ENCODE data around the gene VPS18.

VPS18 gene
- total RNA-seq = 36.7 to 145 (median 103) reads per million in 17 experiments

- DNase-seq = peak; percentile 99 to 100 (median 100)
These were observed at the start of gene VPS18 for GRCh38 chr15:40893733-40894680. Gene VPS18, plus strand, starts transcription at chr15:40894450. Its CDS starts 319 bp downstream, at chr15:40894769.

- peak; percentile 48 to 73 (median 59) for DNase-seq
These were observed 49.6 kb upstream of the VPS18 start for GRCh38 chr15:40844696-40845030.

- peak in 3 of 4 experiments; percentile 48 to 55 (median 49) for DNase-seq
These were observed 49.2 kb upstream of the VPS18 start for GRCh38 chr15:40845036-40845435.

GRCh38 chr15:40845511-40846284, 48.6 kb upstream of the VPS18 start:
- DNase-seq = peak in 3 of 4 experiments; percentile 30 to 45 (median 31)

GRCh38 chr15:40846841-40847222, 47.4 kb upstream of the VPS18 start:
- DNase-seq = peak; percentile 62 to 81 (median 79)

- peak; percentile 87 to 96 (median 94) for DNase-seq
These were observed 46.9 kb upstream of the VPS18 start for GRCh38 chr15:40847223-40847961.

- no peak for DNase-seq
These were observed 43.6 kb upstream of the VPS18 start for GRCh38 chr15:40850576-40851112.

- no peak for DNase-seq
These were observed 41.7 kb upstream of the VPS18 start for GRCh38 chr15:40852529-40852928.

GRCh38 chr15:40853241-40853890, 40.9 kb upstream of the VPS18 start:
- no peak for DNase-seq

GRCh38 chr15:40854161-40854560, 40.1 kb upstream of the VPS18 start:
- no peak for DNase-seq

- no peak for DNase-seq
These were observed 38.5 kb upstream of the VPS18 start for GRCh38 chr15:40855706-40856234.

- no peak for DNase-seq
These were observed 37.5 kb upstream of the VPS18 start for GRCh38 chr15:40856746-40857145.

- DNase-seq = peak; percentile 73 to 87 (median 83)
These were observed 36.5 kb upstream of the VPS18 start for GRCh38 chr15:40857601-40858341.

- DNase-seq = no peak
These were observed 35.5 kb upstream of the VPS18 start for GRCh38 chr15:40858706-40859105.

GRCh38 chr15:40859206-40859851, 34.9 kb upstream of the VPS18 start:
- DNase-seq = peak; percentile 70 to 80 (median 76)

- DNase-seq = peak in 3 of 4 experiments; percentile 15 to 27 (median 21)
These were observed 33.1 kb upstream of the VPS18 start for GRCh38 chr15:40861147-40861546.

- DNase-seq = no peak
These were observed 30.5 kb upstream of the VPS18 start for GRCh38 chr15:40863660-40864270.

GRCh38 chr15:40867199-40867598, 27.1 kb upstream of the VPS18 start:
- DNase-seq = no peak

GRCh38 chr15:40869686-40870085, 24.6 kb upstream of the VPS18 start:
- no peak for DNase-seq

- no peak for DNase-seq
These were observed 23.5 kb upstream of the VPS18 start for GRCh38 chr15:40870716-40871115.

Data from suppressor macrophage (primary cell).